GM06990 (cell line): ENCODE measurements around the gene PNPLA2.

Experiments used
- DNase-seq: peaks from one replicate; pipeline ENCODE4 v3.0.0-alpha.2; 2011; ENCODE audit not compliant: insufficient read length; ENCODE audit errors: extremely low read depth
- H3K27me3 ChIP-seq: replicated peaks from 2 replicates; pipeline ENCODE4 v1.6.0; 2011; ENCODE audit warnings: low read length; ENCODE audit not compliant: control insufficient read depth, insufficient read depth
- H3K36me3 ChIP-seq: 2 replicates; pipeline ENCODE4 v1.5.1; 2011; ENCODE audit warnings: low read length; ENCODE audit not compliant: control insufficient read depth, insufficient read depth
- H3K4me3 ChIP-seq: replicated peaks from 2 replicates; pipeline ENCODE4 v1.5.1; 2011; ENCODE audit warnings: low read depth, mild to moderate bottlenecking, control low read depth, low read length
- TF ChIP-seq, protein P1 (sequence below): IDR thresholded peaks from 2 replicates; pipeline ENCODE4 v1.5.1; 2011; ENCODE audit warnings: low read length, control low read depth, mild to moderate bottlenecking, inconsistent platforms; ENCODE audit not compliant: insufficient read depth, poor library complexity, severe bottlenecking

PNPLA2 gene

DNA sequence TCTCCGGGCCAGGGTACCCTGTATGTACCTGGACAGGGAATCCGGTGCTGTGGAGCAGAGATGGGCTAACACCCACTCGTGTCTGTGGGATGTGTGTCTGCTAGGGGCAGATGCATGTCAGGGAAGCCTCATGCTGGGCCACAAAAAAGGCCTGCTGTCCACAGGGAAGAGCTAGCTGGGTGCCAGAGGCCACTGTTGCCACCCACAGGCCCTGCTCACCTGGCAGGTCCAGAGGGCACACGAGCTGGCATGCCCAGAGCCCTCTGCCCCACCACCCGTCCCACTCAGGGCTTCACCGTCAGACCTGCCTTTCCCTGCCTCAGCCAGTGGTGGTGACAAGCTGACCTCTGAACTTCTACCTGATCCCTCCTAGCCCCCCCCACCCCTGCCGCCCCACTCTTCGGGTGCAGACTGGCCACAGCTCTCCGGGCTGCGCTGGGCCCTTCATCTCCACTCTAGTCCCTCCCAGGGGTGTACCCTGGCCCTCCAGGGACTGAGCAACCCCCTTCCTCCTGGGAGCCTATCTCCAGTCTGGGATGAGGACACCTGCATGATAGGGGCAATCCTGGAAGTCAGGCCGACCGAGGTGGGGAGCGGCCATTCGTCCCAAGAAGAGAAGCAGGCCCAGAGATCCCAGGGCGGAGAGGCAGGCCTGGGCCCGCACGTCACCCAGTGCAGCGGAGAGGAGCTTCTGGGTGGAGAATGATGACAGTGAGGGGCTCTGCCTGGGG lies 22.0 kb upstream of the PNPLA2 start:
- Histone ChIP-seq H3K4me3 (peak overlapping the region; percentile 91), H3K36me3 (peaks cover 19% of the 10 kb centered on the region), H3K27me3 (no peaks in the 10 kb centered on the region)
- TF ChIP-seq, protein P1, sequence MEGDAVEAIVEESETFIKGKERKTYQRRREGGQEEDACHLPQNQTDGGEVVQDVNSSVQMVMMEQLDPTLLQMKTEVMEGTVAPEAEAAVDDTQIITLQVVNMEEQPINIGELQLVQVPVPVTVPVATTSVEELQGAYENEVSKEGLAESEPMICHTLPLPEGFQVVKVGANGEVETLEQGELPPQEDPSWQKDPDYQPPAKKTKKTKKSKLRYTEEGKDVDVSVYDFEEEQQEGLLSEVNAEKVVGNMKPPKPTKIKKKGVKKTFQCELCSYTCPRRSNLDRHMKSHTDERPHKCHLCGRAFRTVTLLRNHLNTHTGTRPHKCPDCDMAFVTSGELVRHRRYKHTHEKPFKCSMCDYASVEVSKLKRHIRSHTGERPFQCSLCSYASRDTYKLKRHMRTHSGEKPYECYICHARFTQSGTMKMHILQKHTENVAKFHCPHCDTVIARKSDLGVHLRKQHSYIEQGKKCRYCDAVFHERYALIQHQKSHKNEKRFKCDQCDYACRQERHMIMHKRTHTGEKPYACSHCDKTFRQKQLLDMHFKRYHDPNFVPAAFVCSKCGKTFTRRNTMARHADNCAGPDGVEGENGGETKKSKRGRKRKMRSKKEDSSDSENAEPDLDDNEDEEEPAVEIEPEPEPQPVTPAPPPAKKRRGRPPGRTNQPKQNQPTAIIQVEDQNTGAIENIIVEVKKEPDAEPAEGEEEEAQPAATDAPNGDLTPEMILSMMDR = no peak
- DNase-seq = no peak

DNA sequence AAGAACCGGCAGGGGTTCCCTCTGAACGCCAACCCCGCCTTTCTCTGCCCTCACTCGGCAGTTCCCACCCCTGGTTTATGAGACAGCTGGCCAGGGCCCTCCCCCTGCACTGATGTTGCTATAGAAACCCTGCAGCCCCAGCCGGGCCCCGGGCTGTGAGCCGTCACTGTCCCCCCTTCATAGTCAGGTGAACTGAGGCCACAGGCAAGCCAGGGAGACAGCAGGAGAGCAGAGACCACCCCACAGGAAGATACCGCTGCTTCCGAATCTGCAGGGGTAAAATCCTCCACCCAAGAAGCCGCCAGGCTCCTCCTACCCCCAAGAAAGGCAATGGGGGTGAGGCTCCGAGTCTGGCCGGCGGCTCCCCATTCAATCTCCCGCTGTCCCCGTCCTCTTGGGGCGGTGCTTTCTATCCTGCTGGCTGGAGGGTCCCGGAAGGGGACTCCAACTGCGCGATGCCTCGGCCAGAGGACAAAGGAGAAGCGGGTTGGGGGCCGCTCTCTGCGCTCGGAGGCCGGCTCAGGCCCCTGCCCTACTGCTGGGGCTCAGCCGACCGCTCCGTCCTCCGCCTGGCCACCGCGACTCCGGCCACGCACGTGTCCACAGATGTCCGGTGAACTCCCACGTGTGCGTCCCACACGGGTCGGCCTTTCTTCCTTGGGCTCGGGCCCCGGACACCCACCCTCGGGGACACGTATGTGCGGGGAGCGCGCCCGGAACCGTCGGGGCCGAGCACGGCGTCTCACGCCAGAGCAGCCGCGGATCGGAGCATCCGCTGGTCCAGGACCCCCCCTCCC lies 21.2 kb upstream of the PNPLA2 start:
- Histone ChIP-seq H3K27me3 (no peaks in the 10 kb centered on the region), H3K36me3 (peaks cover 21% of the 10 kb centered on the region), H3K4me3 (peak overlapping the region; percentile 91)
- DNase-seq = peak; percentile 87
- TF ChIP-seq, protein P1 = no peak

DNA sequence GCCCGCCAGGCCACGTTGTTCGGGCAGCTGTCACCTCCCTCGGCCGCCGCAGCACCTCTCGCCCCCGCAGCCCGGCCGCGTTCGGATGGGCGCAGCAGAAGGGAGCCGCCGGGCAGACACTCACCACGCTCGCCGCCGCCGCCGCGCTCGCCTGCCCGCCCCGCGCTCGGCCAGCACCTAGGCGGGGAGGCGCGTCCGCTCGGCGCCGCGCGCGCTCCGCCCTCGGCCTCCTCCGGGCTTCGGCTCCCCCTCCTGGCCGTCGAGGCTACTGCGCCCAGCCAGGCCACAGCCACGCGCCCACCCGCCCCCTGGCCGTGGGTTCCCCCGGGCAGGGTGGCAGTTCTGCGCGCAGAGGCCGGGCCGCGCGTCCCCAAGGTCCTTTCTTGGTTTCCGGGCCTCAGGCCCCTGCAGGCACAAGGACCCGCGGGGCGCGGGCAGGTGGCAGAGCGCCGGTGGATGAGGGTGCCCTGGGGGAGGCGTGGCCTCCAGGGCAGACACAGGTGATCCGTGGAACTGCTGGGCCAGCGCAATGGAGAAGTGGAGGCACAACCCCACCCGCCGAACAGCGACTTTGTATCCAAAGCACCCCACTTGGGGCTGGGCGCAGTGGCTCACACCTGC lies 20.5 kb upstream of the PNPLA2 start, which contains the start of gene SLC25A22:
TSS of gene SLC25A22 (minus strand) at position 189 of the 621 bp plus-strand sequence. CDS start 3,275 bp downstream, outside the sequence.
- no peaks in the 10 kb centered on the region for H3K27me3 ChIP-seq
- peak; percentile 89 for DNase-seq
- TF ChIP-seq, protein P1 = peak; percentile 47
- peak within 1 kb of the TSS; percentile 91 for H3K4me3 ChIP-seq
- peaks cover 22% of the 10 kb centered on the region for H3K36me3 ChIP-seq

GRCh38 chr11:799641-800316 lies 18.9 kb upstream of the PNPLA2 start:
- no peak for DNase-seq
- TF ChIP-seq, protein P1 = no peak
- Histone ChIP-seq H3K4me3 (no peak overlapping the region), H3K36me3 (peaks cover 10% of the 10 kb centered on the region), H3K27me3 (no peaks in the 10 kb centered on the region)

- no peaks in the 10 kb centered on the region for H3K27me3 ChIP-seq
- TF ChIP-seq, protein P1 = no peak
- no peak overlapping the region for H3K4me3 ChIP-seq
- peaks cover 10% of the 10 kb centered on the region for H3K36me3 ChIP-seq
- DNase-seq = no peak
Measured at GRCh38 chr11:800473-800872, 18.2 kb upstream of the PNPLA2 start.
